HG03432 (cell line): Measurements from ENCODE around the gene PRPSAP1.
"Not testable (repeated sequence)": the region's sequence is repeated elsewhere in the genome, so short reads cannot be mapped to it uniquely, and the experiment has no call there.

ENCODE experiments used
- ATAC-seq: cut with Tn5 transposase; IDR thresholded peaks from one replicate; pipeline ENCODE4 v1.9.1; 2021; ENCODE audit warnings: mild to moderate bottlenecking, moderate library complexity; ENCODE audit not compliant: unreplicated experiment

PRPSAP1 gene

DNA sequence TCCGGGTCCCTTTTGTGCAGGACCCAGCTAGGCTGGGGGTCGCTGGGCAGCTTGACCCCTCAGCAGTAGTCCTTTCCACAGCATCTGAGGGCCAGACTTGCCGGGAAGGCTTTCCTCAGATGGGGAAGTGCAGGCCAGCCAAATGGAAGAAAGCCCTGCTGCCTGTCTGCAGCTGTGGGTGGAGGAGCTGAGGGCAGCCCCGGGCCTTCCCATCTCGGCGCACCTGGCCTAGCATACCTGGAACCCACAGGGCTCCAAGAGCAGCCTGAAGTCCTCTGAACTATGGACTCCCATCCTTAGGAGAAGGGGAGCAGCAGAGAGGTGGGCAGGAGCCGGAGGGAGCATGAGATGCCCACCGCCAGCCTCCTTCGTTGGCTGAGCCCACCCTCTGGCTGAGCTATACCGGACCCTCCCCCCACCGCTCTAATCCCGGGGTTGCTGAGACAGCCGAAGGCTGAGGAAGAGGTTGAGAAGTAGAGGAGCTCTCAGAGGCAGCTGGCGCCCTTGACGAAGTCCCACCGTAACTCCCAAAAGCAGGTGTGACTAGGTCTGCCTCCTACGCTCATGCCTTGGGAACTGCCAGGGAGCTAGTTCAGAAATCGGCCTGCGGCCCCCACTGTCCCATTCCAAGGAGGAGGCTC, 75.3 kb downstream of the PRPSAP1 start:
- no peak for ATAC-seq

- ATAC-seq: no peak
Observed at GRCh38 chr17:76277300-76278267, 76.1 kb downstream of the PRPSAP1 start.

DNA sequence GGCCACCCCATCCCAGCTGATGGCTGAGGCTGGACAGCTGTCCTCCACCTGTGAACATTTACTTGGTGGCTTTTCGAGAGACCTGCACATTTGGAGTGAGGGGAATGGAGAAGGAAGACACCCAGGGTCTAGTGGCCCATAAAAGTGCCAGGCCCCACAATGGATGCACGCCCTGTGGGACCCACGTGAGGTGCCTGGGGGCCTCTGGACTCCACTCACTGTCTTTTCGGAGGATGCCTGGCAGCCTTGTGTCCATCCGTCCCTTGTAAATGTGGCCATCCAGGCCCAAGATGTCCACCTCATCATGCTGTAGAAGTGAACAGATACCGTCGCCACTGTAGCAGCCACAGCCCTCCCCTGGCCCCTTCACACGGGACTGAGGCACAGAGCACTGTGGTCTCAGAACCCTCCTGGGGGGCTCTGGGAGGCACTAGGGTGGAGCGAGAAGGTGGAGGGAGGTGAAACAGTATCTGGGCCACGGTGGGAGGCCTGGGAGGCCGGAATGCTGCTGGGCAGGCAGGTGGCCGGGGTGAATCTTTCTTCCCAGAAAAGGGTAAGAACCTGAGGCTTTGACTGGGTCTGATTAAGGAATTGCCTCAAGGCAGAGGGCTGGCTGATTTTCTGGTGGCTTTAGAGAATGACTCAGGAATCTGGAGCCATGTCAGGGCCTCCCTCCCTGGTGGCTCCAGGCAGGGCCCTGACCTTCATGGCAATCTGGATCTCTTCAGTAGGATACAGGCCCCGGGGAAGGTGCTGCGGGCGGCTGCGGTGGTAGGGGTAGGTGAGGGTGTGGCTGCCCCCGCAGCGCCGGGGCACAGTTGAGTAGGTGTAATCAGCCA, 77.0 kb downstream of the PRPSAP1 start:
- ATAC-seq: no peak

- no peak for ATAC-seq
Observed at GRCh38 chr17:76276069-76276431, 77.7 kb downstream of the PRPSAP1 start.

GRCh38 chr17:76275382-76276068, 78.2 kb downstream of the PRPSAP1 start:
- ATAC-seq: no peak

GRCh38 chr17:76274112-76274956, 79.4 kb downstream of the PRPSAP1 start:
- ATAC-seq: no peak

GRCh38 chr17:76273445-76274111, 80.1 kb downstream of the PRPSAP1 start:
- ATAC-seq: no peak

- ATAC-seq: peak; percentile 15
Observed at GRCh38 chr17:76272541-76273444, 80.9 kb downstream of the PRPSAP1 start.

DNA sequence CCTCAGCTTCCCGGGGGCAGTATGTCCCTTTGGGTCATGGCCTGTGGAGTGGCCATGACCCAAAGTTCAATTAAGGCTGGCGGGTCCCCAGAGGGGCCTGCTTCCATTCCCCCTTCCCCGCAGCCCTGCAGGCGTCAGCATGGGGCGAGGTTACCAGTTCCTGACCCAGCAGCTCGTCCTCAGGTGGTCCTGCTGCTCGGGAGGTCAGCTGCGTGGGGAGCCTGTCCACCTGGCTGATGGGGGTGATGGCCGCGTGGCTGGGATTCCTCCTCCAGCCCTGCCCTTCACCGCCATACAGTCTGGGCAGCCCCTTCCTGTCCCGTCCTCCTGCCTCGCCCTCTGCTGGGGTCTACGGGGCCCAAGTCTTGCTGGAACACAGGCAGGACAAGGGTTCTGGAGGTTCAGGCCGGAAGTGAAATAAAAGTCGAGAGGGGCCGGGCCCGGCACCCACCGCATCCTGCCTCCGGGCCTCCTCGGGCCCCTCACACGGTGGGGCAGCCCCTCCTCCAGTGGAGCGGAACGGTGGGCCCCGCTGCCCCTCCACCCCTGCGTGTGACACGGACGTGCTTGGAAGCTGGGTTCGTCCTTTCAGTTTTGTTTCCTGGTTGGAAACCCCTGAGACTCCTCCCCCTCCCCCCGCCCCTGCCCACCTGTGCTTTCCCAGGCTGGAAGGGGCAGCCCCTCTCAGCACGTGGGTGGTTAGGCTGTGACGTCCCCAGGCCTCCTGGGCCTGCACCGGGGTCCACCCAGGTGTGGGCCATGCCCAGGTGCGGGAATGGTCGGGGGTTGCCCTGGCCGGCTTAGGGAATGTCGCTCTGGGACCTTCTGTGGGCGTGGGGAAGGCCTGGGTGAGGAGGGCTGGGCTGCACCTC, 81.8 kb downstream of the PRPSAP1 start:
- ATAC-seq: peak; percentile 54

GRCh38 chr17:76270770-76271668, 82.7 kb downstream of the PRPSAP1 start:
- no peak for ATAC-seq

DNA sequence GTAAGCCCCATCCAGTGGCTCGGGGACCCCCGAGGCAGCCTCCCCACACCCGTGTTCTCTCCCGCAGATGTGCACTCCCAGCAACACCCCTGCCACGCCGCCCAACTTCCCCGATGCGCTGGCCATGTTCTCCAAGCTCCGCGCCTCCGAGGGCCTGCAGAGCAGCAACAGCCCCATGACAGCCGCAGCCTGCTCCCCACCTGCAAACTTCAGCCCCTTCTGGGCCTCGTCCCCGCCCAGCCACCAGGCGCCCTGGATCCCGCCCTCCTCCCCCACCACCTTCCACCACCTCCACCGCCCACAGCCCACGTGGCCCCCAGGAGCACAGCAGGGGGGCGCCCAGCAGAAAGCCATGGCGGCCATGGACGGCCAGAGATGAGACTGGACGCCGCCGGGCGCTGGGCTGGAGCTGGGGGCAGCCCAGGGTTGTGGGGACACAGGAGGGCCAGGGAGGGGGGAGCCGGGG, 83.6 kb downstream of the PRPSAP1 start:
- ATAC-seq: no peak

DNA sequence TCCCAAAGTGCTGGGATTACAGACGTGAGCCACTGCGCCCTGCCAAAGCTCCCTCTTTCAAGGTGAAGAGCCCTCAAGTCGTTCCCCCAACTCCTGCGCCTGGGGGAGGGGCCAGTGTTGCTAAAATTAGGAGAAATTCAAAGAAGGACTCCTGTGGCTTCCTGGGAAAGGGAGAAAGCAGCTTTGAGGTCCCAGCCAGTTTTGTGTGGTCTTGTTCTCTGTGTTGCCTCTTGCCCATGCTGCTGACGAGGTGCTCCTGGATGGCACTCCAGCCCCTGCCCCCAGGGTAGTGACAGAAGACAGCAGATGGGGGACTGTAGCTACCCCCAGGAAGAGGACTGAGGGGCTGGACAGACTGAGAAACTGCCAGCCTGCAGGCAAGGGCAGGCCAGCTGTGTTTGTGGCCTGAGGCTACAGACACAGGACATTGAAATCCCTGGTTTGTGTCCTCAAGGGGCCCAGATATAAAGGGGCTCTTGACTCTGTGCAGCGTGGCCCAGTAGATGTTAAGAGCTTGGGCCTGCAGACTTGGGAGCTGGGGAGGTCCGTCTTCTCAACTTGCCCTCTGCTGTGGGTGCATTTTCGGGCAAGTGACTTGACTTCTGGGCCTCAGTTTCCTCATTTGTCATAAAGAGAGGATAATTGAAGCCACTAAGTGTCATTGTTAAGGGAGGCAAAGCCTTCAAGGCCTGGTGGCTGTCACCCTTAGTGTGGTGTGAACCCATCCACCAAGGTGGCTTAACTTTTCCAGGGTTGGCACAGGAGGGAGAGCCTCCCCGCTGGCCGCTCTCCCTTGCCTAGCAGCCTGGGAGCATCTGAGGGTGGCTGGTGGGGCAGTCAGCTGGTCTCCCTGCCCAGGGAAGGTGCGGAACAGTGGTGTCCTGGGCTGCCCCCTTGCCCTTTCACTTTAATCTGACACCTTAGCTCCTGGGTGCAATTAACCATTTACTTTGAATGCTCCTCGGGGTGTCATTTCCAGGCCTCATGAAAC, 84.4 kb downstream of the PRPSAP1 start:
- ATAC-seq: no peak

DNA sequence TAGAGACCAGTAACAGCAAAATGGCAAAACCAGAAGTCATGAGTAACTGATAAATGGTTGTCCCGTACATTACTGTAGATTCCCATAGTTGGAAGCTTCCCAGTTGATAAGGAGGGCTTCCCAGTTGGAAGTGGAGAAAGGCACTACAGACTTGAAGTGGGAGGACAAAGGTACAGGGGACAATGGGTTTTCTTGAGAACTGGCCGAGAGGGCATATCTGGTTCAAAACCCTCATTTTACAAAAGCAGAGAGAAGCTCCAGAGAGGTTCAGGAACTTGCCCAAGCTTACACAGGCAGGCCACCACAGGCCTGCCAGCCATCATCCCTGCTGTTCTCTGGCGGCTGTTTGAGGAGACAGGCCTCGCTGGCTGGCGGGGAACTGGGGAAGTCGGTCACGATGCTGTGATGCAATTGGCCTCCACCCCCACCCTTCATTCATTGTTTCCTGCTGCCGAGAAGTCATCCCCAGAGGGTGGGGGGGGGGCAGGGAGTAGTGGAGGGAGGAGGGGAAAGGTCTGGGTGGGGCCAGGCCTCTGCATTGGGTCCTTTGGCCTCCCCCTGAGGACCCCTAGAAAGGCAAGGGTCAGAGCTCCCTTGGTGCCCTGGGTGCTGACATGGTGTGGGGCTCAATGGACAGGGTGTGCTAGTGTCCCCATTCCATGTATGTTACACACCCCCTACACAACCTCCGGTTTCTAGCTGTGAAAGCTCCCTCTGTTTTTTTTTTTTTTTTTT, 85.5 kb downstream of the PRPSAP1 start:
- ATAC-seq: no peak

GRCh38 chr17:76267581-76268001, 86.1 kb downstream of the PRPSAP1 start:
- ATAC-seq: not testable (repeated sequence)
